ENCODE measurements around the gene SORL1.
"Not testable (repeated sequence)": the region's sequence is repeated elsewhere in the genome, so short reads cannot be mapped to it uniquely, and the experiment has no call there.

SORL1 gene

DNA sequence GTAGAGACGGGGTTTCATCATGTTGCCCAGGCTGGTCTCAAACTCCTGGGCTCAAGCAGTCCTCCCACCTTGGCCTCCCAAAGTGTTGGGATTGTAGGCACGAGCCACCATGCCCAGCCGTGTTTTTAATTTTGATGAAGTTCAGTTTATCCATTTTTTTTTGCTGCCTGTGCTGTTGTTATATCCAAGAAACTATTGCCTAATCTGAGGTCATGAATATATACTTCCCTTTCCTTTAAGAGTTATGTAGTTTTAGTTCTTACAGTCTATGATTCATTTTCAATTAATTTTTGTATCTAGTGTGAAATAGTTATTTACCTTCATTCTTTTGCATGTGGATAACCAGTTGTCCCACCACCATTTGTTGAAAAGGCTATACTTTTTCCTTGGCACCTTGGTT, 50.9 kb downstream of the SORL1 start:
- DNase-seq (ENCODE audit: low spot score), result no peak

DNA sequence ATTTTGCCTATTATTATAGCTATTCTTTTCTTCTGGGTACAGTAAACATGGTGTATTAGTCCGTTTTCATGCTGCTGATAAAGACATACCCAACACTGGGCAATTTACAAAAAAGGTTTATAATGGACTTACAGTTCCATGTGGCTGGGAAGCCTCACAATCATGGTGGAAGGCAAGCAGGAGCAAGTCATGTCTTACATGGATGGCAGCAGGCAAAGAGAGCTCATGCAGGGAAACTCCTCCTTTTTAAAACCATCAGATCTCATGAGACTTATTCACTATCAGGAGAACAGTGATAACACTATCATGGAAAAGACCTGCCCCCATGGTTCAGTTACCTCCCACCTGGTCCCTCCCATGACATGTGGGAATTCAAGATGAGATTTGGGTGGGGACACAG, 54.1 kb downstream of the SORL1 start:
- DNase-seq (ENCODE audit: low spot score), result not testable (repeated sequence)

DNA sequence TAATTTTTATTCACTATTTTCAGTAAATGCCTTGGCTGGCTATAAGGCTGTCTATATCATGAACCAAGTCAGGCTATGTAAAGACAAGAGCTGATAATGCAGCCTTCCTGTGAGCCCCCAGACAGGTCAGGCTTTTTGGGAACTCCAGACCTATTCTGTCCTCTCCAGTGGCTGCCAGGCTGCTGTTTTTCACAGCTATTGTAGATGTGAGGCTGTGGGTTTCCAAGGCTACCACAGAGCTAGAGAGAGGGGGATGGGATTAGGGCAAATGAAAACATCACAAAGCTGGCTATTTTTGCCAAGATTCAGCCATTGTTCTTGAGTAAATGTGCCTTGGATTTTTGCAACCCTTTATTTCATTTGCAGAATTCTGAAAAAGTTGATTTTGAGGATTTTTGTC, 56.3 kb downstream of the SORL1 start:
- no peak for DNase-seq (ENCODE audit: low spot score)

DNA sequence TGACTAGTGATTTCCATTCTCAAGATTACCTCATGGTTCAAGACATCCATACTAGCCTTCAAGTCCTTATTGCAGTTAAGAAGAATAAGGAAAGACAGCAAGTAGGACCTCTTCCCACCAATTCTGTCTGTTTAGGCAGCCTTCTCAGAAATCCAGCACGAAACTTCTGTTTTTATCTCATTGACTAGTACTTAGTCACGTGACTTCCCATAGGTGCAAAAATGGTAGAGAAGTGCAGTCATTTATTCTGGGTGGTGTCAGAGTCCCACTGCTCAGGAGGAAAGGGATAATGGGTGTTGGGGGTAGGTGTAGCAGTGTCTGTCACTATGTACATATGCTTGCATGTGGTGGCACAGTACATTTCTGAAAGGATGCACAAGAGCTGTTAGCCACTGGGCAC, 58.3 kb downstream of the SORL1 start:
- DNase-seq (ENCODE audit: low spot score), result no peak

DNA sequence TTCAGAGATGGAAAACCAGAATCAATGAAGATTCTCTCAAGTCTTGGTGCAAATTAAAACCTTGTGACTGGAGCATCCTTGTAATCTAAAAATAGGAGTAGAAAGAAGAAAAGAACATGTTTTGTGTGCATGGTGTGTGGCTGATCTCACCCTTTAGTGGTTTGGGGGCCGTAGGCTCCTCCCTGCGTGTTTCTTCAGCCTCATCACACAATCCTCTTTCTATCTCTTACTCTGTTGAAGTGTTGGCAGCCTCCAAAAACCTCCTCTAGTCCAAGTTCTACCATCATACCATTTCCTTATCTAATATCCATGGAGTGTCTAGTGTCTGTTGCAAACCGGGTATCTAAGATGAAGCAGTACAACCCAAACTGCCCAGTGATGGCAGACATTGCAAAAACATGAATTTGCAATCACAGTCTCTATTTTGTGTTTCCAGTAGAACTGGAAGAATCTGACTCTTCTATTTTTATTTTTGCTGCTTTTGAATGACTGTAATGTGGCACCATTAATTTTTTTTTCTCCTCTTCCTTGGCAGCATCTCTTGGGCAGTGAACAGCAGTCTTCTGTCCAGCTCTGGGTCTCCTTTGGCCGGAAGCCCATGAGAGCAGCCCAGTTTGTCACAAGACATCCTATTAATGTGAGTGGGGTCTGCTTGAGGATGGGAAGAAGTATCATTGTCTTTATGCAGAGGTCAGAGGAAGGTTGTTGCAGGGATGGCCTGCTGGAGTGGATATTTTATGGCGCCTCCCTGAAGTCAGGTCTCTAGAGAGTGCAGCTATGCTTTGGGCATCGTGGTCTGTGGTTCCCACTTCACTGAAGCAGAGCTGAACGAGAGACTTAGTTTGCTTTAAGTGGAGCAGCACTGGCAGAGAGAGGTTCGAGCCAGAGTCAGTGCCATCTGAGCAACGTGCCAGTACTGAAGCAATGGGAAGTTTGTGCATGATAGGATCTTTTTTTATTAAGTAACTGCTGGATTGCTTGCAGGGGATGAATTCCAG, 60.7 kb downstream of the SORL1 start:
- no peak for DNase-seq (ENCODE audit: low spot score)

DNA sequence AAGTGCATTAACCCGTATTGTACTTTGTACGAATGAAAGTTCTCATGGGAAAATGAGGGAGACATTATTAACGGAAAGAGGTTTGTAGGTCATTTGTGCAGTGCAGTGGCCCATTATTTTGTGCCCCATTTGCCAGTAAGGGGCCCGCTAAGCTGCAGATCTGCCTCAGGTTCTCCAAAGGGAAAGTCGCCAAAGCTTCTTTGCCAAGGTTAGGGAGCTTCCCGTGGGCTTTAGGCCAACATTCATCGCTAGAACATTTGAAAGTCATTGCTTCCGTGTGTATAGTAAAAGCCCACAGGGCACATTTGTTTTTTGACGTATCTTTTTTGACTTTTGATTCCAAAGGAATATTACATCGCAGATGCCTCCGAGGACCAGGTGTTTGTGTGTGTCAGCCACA, 61.7 kb downstream of the SORL1 start:
- DNase-seq (ENCODE audit: low spot score), result no peak

DNA sequence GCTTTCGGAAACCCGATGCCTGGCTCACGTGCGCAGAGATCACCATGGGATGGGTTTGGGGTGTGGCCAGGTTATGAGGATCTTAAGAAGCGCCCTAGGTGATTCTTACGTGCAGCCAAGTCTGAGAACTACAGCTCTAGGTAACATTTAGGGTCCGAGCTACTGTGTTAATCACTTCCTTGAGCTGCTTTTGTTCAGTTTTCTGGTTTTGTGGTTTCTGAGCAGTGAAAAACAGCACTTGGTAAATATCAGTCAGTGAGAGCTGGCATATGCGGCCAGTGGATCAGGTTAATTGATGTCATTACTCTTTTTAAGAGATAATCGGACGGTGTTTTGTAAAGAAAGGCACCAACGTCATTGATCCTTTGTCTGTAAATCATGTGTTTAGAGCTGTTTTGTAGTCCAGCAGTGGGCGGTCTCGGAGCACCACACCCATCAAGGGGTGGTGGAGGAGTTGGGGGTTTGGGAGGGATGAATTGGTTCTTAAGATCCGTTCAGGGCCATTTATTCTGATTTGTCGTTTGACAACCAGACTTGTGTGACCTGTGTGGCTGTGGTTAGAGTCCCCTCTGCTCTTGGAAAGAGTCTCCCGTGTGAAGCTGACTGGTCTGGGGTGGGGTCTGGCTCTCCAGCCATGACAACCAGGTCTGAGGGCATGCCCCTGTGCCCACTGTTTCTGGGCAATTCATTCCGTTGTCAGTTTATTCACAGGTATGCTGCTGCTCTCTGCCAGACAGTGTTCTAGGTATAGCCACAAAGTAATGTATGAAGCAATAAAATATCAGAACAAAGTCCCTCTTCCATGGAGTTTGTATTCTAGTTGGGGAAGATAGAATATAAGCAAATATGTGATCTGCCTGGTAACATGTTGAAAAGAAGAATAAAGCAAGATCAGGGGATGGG, 62.6 kb downstream of the SORL1 start:
- DNase-seq (ENCODE audit: low spot score), result no peak

DNA sequence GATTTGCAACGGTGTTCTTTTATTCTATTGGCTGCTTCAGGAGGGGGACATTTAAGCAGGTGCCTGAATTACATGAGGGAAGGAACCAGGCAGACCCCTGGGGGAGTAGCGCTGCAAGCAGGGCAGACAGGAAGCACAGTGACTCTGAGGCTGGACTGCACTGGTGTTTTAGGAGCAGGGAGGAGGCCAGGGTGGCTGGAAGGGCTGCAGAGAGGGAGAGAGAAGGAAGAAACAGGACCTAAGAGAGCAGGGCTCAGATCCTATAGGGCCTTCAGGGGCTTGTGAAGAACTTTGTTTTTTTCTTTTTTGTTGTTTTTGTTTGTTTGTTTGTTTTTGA, 63.2 kb downstream of the SORL1 start:
- no peak for DNase-seq (ENCODE audit: low spot score)

DNA sequence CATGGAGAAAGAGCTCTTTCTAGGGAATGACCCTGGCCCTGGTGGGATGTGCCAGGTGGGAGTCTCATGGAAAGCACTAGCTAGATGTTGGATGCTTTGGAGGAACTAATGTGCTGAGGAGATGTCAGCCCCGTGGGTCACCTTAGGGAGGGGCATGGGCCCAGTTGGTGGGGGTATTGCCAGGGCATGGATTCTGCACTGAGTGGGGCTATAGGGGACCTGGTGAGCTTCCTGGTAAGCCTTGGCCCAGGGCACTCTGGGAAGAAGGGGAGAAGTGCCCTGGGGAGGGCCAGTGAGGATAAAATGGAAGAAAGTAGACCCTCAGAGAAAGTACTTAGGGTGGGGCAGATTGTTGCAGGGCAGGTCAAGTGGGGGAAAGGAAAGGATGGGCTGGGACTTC, 65.9 kb downstream of the SORL1 start:
- no peak for DNase-seq (ENCODE audit: low spot score)

DNA sequence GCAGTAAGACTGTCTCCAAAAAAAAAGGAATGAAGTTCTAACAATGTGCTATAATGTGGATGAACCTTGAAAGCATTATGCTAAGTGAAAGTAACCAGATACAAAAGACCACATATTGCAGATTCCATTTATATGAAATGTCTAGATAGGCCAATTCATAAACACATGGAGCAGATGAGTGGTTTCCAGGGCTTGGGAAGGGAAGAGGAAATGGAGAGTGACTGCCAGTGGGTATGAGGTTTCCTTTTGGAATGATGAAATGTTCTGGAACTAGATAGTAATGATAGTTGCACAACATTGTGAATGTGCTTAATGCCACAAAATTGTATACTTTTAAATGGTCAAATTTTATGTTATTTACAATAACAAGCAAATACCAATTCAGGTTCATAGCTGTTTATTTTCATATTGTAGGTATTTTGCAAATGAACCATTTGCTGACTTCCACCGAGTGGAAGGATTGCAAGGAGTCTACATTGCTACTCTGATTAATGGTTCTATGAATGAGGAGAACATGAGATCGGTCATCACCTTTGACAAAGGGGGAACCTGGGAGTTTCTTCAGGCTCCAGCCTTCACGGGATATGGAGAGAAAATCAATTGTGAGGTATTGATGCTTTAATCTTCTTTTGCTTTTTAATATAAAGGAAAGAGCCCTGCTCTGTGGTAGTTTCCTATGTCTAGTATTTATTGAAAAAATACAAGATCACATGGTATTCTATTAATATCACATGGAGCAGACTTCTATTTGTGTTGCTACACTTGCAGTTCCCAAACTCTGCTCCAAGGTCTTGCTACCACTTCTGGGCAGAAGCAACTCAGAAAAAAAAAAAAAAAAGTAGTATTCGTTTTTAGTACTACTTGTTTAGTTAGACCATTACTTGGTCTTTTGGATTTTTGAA, 68.4 kb downstream of the SORL1 start:
- DNase-seq (ENCODE audit: low spot score), result peak; percentile 64

DNA sequence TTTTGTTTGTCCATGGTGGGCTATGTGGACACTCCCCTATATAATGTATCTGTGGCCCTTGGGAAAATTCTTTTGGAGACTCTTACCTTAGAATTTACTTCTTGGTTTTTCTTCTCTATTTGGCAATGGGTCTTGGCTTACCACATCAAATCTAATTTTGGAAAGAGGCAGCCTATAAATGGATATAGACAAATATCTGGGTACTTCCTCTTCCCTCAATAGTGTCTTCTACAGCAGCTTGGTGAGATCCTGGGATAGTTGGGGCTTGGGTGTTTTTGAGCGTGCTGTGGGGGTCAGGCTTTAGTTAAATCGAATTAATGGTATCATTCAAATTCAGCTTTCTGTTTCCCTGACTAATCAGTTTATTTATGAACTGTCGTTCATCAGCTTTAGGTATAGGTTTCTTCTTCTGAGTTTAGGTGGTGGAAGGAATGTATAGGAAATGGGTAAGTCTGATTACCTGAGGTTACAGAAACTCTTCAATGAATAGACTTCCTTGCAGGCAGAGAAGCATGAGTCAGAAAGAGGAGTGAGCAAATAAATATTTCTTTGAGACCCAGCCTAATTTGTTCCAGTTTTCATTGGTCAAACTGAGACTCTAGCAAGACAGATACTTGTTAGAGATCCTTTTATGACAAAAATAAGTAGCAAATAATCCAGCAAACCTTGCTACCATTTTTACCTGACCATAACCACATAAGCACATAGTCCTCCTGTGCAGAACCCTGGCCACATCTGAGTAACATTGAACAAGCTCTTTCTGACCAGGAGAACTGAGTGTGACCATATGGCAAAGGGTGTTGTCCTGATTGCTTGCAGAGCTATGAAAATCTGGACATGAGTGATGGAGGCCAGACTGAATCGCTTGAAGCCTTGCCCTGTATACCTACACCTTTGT, 69.3 kb downstream of the SORL1 start:
- no peak for DNase-seq (ENCODE audit: low spot score)

DNA sequence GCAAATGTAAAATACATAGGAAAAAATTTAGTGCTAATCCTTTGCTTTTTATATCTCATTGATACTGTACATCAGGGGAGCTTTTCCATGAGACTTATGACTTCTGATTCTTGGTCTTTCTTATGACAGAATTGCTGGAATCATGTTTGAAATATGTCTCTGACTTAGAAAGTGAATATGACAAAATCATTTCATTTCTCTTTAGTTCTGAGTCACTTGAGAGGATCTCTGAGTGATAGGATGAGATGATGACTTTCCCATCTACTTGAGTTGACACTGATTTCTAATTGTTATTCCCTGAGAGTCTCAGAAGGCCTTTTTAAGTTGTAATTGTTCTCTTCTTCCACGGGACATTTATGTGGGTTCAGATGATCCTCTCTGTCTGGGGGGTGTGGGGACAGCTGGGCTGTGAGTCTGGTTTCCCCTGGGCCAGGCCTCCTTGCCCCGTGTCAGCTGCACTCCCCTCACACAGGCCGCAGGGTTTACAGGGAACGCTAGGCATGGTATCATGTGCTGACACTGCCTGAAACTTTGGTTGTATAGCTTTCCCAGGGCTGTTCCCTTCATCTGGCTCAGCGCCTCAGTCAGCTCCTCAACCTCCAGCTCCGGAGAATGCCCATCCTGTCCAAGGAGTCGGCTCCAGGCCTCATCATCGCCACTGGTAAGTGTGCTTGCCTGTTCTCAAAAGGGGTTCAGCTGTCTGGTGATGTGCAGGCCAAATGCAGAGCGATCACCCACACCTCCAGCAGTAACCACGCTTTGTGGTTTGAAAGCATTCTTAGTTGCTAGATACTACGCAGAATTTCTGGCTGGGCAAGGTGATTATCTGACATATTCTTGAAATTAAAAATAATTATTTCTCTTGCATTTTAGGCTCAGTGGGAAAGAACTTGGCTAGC, 70.2 kb downstream of the SORL1 start:
- DNase-seq (ENCODE audit: low spot score), result no peak

DNA sequence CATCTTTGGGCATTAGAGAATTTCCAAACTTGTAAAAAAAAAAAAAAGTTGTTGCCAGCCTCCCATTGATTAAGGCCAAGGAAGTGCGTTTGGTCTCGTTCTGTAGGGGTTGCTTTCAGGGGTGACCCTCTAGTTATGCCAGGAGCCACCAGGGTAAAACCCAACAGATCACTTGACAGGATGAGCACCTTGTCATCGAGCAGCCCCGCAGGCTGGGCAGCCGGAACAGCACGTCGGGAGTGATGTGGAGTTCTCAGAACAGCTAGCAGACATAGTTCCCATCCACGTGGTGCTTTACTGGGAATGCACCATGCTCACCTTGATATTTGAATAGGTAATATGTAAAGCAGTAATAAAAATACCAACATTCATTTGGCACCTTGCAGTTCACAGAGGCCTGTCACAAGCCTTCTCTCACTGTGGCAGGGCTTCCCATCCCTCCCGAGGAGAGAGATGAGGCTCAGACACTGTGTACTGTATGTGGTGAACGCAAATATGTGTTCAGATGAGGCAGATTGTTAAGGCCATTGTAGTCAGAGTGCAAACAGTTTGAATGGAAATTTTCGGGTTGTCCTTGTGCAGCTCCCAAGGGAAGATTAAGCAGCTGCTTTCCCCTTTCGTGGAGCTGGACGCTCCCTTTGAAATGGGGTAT, 71.6 kb downstream of the SORL1 start:
- no peak for DNase-seq (ENCODE audit: low spot score)

DNA sequence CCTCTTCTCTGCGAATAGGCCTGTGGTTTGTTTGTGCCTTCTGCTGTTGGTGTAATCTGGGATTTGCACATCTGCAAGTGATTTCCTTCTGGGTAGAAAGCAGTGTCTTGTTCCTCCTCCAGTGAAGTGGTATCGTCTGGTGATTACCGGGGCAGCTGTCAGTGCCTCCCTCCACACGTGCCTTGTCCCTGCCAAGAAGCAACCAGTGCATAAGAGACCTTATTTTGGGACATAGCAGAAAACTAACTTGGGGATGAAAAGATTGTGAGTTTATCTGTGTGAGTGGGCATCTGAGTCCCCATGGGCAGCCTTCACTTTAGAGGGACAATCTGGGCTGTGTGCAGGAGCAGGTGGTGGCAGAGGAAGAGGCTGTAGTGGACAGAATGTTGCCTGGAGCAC, 72.1 kb downstream of the SORL1 start:
- no peak for DNase-seq (ENCODE audit: low spot score)

DNA sequence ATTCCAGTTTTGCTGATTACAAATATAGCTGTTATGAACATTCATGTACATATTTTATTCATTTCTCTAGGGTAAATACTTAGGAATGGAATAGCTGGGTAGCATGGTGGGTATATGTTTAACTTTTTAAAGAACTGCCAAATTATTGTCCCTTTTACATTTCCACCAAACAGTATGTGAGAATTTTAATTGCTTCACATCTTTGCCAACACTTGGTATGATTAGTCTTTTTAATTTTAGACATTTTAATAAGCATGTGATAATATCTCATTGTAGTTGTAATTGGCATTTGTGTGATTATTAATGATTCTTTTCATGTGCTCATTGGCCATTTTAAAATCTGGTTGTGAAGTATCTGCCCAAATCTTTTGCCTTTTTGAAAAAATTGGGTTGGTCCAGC, 73.3 kb downstream of the SORL1 start:
- DNase-seq (ENCODE audit: low spot score), result no peak

DNA sequence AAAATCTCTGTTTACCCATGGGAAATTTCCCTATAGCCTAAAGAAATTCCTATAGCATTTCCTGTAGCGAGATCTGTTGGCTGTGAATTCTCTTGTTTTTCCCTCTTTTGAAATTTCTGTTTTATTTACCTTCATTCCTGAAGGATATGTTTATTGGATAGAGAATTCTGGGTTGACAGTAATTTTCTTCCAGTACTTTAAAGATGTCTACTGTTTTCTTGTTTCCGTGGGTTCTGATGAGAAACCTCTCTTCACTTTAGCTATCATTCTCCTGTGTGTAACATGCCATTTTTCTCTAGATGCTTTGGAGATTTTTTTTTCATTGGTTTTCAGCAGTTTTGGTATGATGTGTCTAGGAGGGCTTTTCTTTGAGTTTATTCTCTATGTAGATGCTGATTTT, 78.1 kb downstream of the SORL1 start:
- DNase-seq (ENCODE audit: low spot score), result no peak

DNA sequence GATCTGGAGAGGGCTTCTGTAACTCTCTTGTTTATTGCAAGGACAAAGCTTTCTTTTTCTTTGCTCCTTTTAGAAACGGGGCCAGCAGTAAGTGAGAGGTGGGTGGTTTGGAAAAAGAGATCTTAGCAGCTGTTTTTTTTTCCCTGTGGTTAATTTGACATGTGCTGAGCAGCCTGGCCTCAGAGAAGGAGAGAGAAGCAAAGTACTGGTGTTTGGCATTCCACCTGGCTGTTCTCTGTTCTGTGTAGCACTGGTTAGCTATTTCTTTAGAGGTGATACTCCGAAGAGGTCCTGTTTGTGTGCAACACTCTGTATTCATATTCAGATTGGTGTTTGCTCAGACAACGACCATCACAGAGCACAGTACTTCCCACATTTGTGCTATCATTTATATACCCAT, 81.5 kb downstream of the SORL1 start:
- no peak for DNase-seq (ENCODE audit: low spot score)

DNA sequence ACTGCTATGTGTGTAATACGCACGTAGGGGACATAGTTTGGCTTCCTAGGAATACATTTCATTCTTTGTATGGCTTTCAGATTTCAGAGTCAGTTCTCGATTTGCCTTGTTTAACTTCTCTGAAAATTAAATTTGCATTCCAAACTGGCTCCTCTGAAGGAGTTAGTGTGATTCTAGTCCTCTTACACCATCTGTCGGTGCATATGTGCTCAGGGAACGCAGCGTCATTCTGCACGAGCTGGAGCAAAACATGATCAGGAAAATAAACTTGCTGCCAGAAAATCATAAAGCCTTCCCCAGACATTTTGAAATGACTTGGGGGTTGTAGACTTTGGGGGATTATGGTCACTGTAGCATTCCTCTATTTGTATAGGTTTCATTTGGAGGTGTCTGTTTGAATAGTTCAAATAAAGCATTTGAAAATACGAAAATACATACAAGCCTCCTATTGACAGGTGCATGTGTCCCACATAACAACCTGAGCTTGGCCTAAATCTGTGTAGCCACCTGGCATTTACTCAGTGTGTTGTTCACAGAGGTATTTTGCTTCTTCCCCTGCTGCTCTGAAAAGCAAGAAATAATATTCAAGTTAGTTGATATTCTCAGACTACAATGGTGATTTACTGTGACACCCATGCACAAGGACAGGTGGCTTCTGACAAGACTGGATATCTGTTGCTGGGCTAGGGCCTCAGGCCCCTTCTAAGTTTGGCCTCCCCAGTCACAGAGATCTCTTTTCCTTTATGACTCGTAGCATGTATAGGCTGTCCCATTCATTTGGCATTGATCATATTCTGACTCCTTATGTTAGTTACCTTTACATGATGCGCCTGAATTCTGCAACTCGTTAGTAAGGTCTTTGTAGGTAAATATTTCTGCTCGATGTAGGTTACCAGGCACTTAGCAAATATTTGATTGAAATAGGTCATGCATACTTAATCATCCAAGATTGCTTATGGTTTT, 82.3 kb downstream of the SORL1 start:
- DNase-seq (ENCODE audit: low spot score), result peak; percentile 62
